ENCODE data around the gene HPCAL1.

HPCAL1 gene

DNA sequence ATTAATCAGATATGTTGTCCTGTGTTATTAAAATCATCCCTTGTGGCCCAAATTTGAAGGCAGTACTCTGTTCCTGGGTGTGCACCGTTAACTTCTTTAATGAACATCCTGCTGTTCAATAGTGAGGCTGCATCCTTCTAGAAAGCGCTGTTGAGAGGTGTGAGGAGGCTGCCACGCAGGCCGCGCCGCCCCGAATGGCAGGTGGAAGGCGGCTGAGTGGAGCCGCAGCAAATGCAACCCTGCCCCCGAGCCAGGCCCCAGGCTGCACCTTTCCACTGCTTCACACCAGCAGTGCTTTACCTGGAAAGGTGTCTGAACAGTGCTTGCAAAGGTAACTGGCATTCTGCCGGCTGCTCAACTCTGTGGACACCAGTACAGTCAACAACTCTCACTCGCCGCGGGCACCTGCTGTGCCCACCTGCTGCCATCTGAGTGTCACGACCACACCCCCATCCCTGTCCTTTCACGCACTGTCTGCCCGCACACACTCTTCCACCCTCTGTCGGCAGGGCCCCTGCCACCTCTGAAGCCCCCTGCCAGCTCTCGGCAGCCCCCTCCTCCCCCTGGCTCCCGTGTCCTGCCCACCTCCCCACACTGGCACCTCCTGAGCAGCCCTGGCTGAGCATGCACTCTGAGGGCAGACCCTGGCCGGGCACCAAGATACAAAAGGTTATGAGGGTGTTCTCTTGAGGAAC, 74.5 kb downstream of the HPCAL1 start:
- Histone ChIP-seq H3F3A (ENCODE audit: insufficient read depth) (peaks cover 3% of the 10 kb centered on the region; the same call in 1 of the 2 replicates), H3K4me3 (ENCODE audit: insufficient read depth, low read length, poor library complexity, severe bottlenecking) (no peak overlapping the region), H3K9me2 (replicated peaks; ENCODE audit: insufficient read depth, low read length) (no peaks in the 10 kb centered on the region), H4K20me1 (ENCODE audit: low read depth, low read length) (no peaks in the 10 kb centered on the region), H3K27ac (ENCODE audit: low read depth, low read length) (peak overlapping the region; percentile 70), H2AFZ (ENCODE audit: low read depth, low read length, severe bottlenecking) (no peak overlapping the region), H3K36me3 (ENCODE audit: low read length) (no peaks in the 10 kb centered on the region), H3K27me3 (ENCODE audit: low read length) (no peaks in the 10 kb centered on the region), H3K9me3 (ENCODE audit: insufficient read depth, low read length) (no peaks in the 10 kb centered on the region), H3K9ac (ENCODE audit: low read length) (peak overlapping the region; percentile 13), H3K79me2 (ENCODE audit: insufficient read depth, low read length) (no peaks in the 10 kb centered on the region), H3K4me2 (ENCODE audit: low read depth, low read length, poor library complexity, severe bottlenecking) (peak overlapping the region; percentile 48)
- no peak for TF ChIP-seq EZH2phosphoT487 (conservative IDR thresholded peaks at IDR 0.05; ENCODE audit: low read length)
- TF ChIP-seq, protein P1, sequence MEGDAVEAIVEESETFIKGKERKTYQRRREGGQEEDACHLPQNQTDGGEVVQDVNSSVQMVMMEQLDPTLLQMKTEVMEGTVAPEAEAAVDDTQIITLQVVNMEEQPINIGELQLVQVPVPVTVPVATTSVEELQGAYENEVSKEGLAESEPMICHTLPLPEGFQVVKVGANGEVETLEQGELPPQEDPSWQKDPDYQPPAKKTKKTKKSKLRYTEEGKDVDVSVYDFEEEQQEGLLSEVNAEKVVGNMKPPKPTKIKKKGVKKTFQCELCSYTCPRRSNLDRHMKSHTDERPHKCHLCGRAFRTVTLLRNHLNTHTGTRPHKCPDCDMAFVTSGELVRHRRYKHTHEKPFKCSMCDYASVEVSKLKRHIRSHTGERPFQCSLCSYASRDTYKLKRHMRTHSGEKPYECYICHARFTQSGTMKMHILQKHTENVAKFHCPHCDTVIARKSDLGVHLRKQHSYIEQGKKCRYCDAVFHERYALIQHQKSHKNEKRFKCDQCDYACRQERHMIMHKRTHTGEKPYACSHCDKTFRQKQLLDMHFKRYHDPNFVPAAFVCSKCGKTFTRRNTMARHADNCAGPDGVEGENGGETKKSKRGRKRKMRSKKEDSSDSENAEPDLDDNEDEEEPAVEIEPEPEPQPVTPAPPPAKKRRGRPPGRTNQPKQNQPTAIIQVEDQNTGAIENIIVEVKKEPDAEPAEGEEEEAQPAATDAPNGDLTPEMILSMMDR (IDR thresholded peaks at IDR 0.05; ENCODE audit: insufficient read depth, low read length, poor library complexity, severe bottlenecking) = no peak

DNA sequence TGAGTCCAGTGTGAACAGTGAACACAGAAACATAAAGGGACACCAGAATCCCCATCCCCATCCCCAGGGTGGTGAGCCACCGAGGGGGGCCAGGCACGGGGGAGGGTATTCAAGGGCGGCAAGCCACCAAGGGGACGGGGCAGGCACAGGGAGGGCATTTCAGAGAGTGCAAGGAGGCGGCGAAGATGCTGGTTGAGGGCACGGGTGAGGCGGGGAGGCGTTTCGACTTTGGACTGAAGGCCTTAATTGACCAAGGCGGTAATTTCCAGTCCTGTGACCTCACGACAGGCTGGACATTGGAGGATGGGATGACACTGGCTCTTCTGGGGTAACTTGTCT, 75.0 kb downstream of the HPCAL1 start:
- H3K9me3 ChIP-seq (ENCODE audit: insufficient read depth, low read length) = no peaks in the 10 kb centered on the region
- no peaks in the 10 kb centered on the region for H3K36me3 ChIP-seq (ENCODE audit: low read length)
- no peak overlapping the region for H3K4me3 ChIP-seq (ENCODE audit: insufficient read depth, low read length, poor library complexity, severe bottlenecking)
- peak overlapping the region; percentile 13 for H3K9ac ChIP-seq (ENCODE audit: low read length)
- no peaks in the 10 kb centered on the region for H4K20me1 ChIP-seq (ENCODE audit: low read depth, low read length)
- no peak overlapping the region for H2AFZ ChIP-seq (ENCODE audit: low read depth, low read length, severe bottlenecking)
- H3K9me2 ChIP-seq (replicated peaks; ENCODE audit: insufficient read depth, low read length) = no peaks in the 10 kb centered on the region
- H3K27ac ChIP-seq (ENCODE audit: low read depth, low read length) = peak overlapping the region; percentile 70
- H3F3A ChIP-seq (ENCODE audit: insufficient read depth) = peaks cover 3% of the 10 kb centered on the region; the same call in 1 of the 2 replicates
- H3K4me2 ChIP-seq (ENCODE audit: low read depth, low read length, poor library complexity, severe bottlenecking) = peak overlapping the region; percentile 48
- no peaks in the 10 kb centered on the region for H3K27me3 ChIP-seq (ENCODE audit: low read length)
- no peaks in the 10 kb centered on the region for H3K79me2 ChIP-seq (ENCODE audit: insufficient read depth, low read length)
- TF ChIP-seq, protein P1 (IDR thresholded peaks at IDR 0.05; ENCODE audit: insufficient read depth, low read length, poor library complexity, severe bottlenecking) = no peak
- TF ChIP-seq EZH2phosphoT487 (conservative IDR thresholded peaks at IDR 0.05; ENCODE audit: low read length) = no peak

DNA sequence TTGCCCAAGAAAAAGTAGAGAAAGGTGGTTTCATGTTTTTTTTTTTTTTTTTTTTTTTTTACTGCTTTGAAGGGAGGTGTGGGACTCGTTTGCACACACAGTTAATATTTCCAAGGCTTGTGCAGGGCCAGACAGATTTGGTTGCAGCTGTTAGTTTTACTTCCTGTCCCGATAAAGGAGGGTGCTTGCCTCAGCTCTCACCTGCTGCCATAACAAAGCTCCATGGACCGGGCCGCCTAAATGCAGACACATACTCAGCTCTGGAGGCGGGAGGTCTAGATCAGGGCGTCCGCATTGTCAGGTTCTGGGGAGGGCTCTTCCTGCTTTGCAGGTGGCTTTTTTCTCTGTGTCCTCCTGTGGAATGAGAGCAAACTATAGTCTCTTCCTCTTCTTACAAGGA, 75.5 kb downstream of the HPCAL1 start:
- Histone ChIP-seq H3K27ac (ENCODE audit: low read depth, low read length) (peak overlapping the region; percentile 70), H3K79me2 (ENCODE audit: insufficient read depth, low read length) (no peaks in the 10 kb centered on the region), H3K9me2 (replicated peaks; ENCODE audit: insufficient read depth, low read length) (no peaks in the 10 kb centered on the region), H3K4me2 (ENCODE audit: low read depth, low read length, poor library complexity, severe bottlenecking) (peak overlapping the region; percentile 48), H3K4me3 (ENCODE audit: insufficient read depth, low read length, poor library complexity, severe bottlenecking) (no peak overlapping the region), H3K36me3 (ENCODE audit: low read length) (no peaks in the 10 kb centered on the region), H3K9me3 (ENCODE audit: insufficient read depth, low read length) (no peaks in the 10 kb centered on the region), H3F3A (ENCODE audit: insufficient read depth) (peaks cover 3% of the 10 kb centered on the region; the same call in 1 of the 2 replicates), H3K27me3 (ENCODE audit: low read length) (no peaks in the 10 kb centered on the region), H4K20me1 (ENCODE audit: low read depth, low read length) (no peaks in the 10 kb centered on the region), H2AFZ (ENCODE audit: low read depth, low read length, severe bottlenecking) (no peak overlapping the region), H3K9ac (ENCODE audit: low read length) (peak overlapping the region; percentile 22)
- TF ChIP-seq, protein P1 (IDR thresholded peaks at IDR 0.05; ENCODE audit: insufficient read depth, low read length, poor library complexity, severe bottlenecking) = no peak
- no peak for TF ChIP-seq EZH2phosphoT487 (conservative IDR thresholded peaks at IDR 0.05; ENCODE audit: low read length)

All from SU-DHL-6 (cell line).